Measurements from ENCODE around the gene TARDBP. TPM values are rescaled to one million over a fixed set of nuclear protein-coding genes. Genes with fewer than 3 reads are reported as not detected.
"Not testable (repeated sequence)": the region's sequence is repeated elsewhere in the genome, so short reads cannot be mapped to it uniquely, and the experiment has no call there.

TARDBP gene
- total and polyA plus RNA-seq, 2 donors (not counting 1 experiment from before 2014, with no cell fraction given), result 85.2 to 222 TPM

GRCh38 chr1:11073398-11073797, 60.9 kb downstream of the TARDBP start:
- H3K27me3 ChIP-seq (replicated peaks in 1 of 4; ENCODE audit: control extremely low read depth in 1 of 4, control insufficient read depth in 3 of 4, insufficient read depth in 4 of 4, low read length in 3 of 4); H3K4me1 Mint-ChIP-seq; H3K4me3 Mint-ChIP-seq; H3K9me3 ChIP-seq (ENCODE audit: control extremely low read depth in 1 of 3, control insufficient read depth in 2 of 3, insufficient read depth in 1 of 3, low read length in 2 of 3); H4K20me1 ChIP-seq (ENCODE audit: control insufficient read depth, insufficient read depth, low read length, poor library complexity, severe bottlenecking); H3K4me2 ChIP-seq (replicated peaks; ENCODE audit: low read depth, low read length, poor library complexity, severe bottlenecking); ATAC-seq (ENCODE audit: low read depth); intact Hi-C loops (cut with micrococcal nuclease); H3K27ac ChIP-seq (ENCODE audit: low read length in 2 of 2); DNase-seq; H3K4me1 ChIP-seq (ENCODE audit: control insufficient read depth in 2 of 2, insufficient read depth in 2 of 2, low read length in 2 of 2); H3K79me2 ChIP-seq (ENCODE audit: control insufficient read depth, insufficient read depth, low read length); H3K4me3 ChIP-seq (ENCODE audit: control extremely low read depth in 1 of 5, extremely low read depth in 1 of 5, insufficient read depth in 1 of 5, low read depth in 2 of 5, low read length in 4 of 5); H3K27ac Mint-ChIP-seq; POLR2A ChIA-PET; H3K9ac ChIP-seq (ENCODE audit: low read length); H3K27me3 Mint-ChIP-seq; H3K9me3 Mint-ChIP-seq (ENCODE audit: insufficient read depth); H2AFZ ChIP-seq (ENCODE audit: insufficient read depth, low read depth, low read length, poor library complexity, severe bottlenecking): not testable (repeated sequence)
- 100% methylated on average over 4 of the region's 7 CpGs for WGBS (ENCODE audit: insufficient coverage)
- CTCF ChIA-PET, result interaction anchor here (1.1 to 2.9 kb wide), 2 partner anchors 36 to 570 kb away, joined by 3 to 14 read pairs; no protein-coding TSS in a partner anchor
- H3K36me3 ChIP-seq (replicated peaks in 1 of 2; ENCODE audit: control extremely low read depth in 1 of 2, control insufficient read depth in 1 of 2, extremely low read depth in 1 of 2, insufficient read depth in 2 of 2, low read length in 1 of 2), result peaks cover 4 to 87% of the 10 kb centered on the region in 2 experiments

Other genes starting within 250 kb of the TARDBP start
- gene CASZ1, start 216.0 kb upstream of the TARDBP start, total RNA-seq, result 27.2 and 30.3 TPM in 2 replicates
- 9.5 and 18.9 TPM in 2 replicates for gene CASZ1, start 216.0 kb upstream of the TARDBP start, polyA plus RNA-seq
- gene MASP2, start 34.6 kb downstream of the TARDBP start, total RNA-seq, result not detected in 2 replicates
- gene MASP2, start 34.6 kb downstream of the TARDBP start, polyA plus RNA-seq, result 0.06 and 0.30 TPM in 2 replicates
- gene SRM, start 47.4 kb downstream of the TARDBP start, total RNA-seq, result 38.9 and 39.4 TPM in 2 replicates
- gene SRM, start 47.4 kb downstream of the TARDBP start, polyA plus RNA-seq, result 60.5 and 79.2 TPM in 2 replicates
- 118 and 119 TPM in 2 replicates for gene EXOSC10, start 87.2 kb downstream of the TARDBP start, total RNA-seq
- gene EXOSC10, start 87.2 kb downstream of the TARDBP start, polyA plus RNA-seq, result 83.4 and 135 TPM in 2 replicates
- gene ANGPTL7, start 176.7 kb downstream of the TARDBP start, total RNA-seq, result not detected in 2 replicates
- gene ANGPTL7, start 176.7 kb downstream of the TARDBP start, polyA plus RNA-seq, result not detected in 2 replicates
- 50.7 and 52.3 TPM in 2 replicates for gene MTOR, start 249.9 kb downstream of the TARDBP start, total RNA-seq
- 30.3 and 30.7 TPM in 2 replicates for gene MTOR, start 249.9 kb downstream of the TARDBP start, polyA plus RNA-seq